Subcutaneous adipose tissue (tissue), 4 donors: ENCODE results near the gene PLEKHG5. TPM values are rescaled to one million over a fixed set of nuclear protein-coding genes. Genes with fewer than 3 reads are reported as not detected.

ENCODE experiments used
- CTCF ChIP-seq: fragments of 450-650 bp; IDR thresholded peaks from one replicate; pipeline ENCODE4 v1.5.1; 2016; ENCODE audit warnings: low read depth, mild to moderate bottlenecking, control low read depth, antibody characterized with exemption, moderate library complexity
- total RNA-seq, 4 donors: library from RNA; depleted of rRNA; stranded (reverse); fragments of >200 nt; gene quantifications; one replicate each; pipeline ENCODE4 v1.1.0, GENCODE V29; 2016

Gene PLEKHG5
- total RNA-seq, 4 donors from 2014 or later = 2.4 to 15.4 (median 3.6) TPM

GRCh38 chr1:6426277-6426971 lies 65.0 kb downstream of the PLEKHG5 start:
- no peak for TF ChIP-seq CTCF

GRCh38 chr1:6425658-6426057 lies 65.8 kb downstream of the PLEKHG5 start:
- TF ChIP-seq CTCF = no peak

GRCh38 chr1:6424619-6425593 lies 66.6 kb downstream of the PLEKHG5 start, which contains the start of gene ESPN:
Gene ESPN, plus strand, starts transcription at chr1:6424776. Its CDS starts 180 bp downstream, at chr1:6424956.
- no peak for TF ChIP-seq CTCF

- no peak for TF ChIP-seq CTCF
Observed at GRCh38 chr1:6424000-6424565, 67.4 kb downstream of the PLEKHG5 start.

- no peak for TF ChIP-seq CTCF
Observed at GRCh38 chr1:6423321-6423999, 68.0 kb downstream of the PLEKHG5 start.

- no peak for TF ChIP-seq CTCF
Observed at GRCh38 chr1:6421266-6421665, 70.2 kb downstream of the PLEKHG5 start.
